Panc1 (cell line): ENCODE results near the gene COL4A2.

ENCODE experiments used
- SIN3A ChIP-seq: IDR thresholded peaks from 2 replicates; pipeline ENCODE4 v1.6.1; 2012; ENCODE audit warnings: low read depth, mild to moderate bottlenecking, low read length, moderate library complexity, borderline replicate concordance; ENCODE audit not compliant: insufficient read depth
- TF ChIP-seq, protein P1 (sequence below): fragments of 450-650 bp; IDR thresholded peaks from 2 replicates; pipeline ENCODE4 v1.5.1; 2017; ENCODE audit warnings: mild to moderate bottlenecking

DNA sequence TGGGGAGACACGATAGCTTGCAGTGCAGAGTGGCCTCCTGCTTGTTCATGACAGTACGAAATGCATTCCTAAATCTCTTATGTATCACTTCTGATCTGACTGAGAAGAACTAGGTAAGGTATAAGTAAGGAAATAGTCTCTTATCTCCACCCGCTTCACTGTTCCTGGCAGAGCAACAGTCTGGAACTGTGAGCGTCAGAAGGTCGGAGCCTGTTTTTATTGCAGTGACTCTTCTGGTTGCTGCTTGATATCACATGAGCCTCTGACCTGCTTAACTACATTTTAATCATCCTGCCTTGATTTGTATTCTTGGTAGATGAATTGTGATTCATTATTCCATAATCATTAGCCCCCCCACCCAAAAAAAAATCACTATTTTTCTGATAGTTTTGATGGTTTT is 69.0 kb downstream of the COL4A2 start:
- TF ChIP-seq, protein P1, sequence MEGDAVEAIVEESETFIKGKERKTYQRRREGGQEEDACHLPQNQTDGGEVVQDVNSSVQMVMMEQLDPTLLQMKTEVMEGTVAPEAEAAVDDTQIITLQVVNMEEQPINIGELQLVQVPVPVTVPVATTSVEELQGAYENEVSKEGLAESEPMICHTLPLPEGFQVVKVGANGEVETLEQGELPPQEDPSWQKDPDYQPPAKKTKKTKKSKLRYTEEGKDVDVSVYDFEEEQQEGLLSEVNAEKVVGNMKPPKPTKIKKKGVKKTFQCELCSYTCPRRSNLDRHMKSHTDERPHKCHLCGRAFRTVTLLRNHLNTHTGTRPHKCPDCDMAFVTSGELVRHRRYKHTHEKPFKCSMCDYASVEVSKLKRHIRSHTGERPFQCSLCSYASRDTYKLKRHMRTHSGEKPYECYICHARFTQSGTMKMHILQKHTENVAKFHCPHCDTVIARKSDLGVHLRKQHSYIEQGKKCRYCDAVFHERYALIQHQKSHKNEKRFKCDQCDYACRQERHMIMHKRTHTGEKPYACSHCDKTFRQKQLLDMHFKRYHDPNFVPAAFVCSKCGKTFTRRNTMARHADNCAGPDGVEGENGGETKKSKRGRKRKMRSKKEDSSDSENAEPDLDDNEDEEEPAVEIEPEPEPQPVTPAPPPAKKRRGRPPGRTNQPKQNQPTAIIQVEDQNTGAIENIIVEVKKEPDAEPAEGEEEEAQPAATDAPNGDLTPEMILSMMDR = no peak
- no peak for TF ChIP-seq SIN3A
